Embryonic facial prominence (tissue), 1 donor: Measurements from ENCODE around the gene RNF166.

ENCODE experiments used
- DNase-seq: peaks from one replicate; pipeline ENCODE4 v3.0.0-alpha.2; 2016; ENCODE audit errors: extremely low spot score

RNF166 gene

GRCh38 chr16:88739139-88739976 lies 33.1 kb upstream of the RNF166 start:
- no peak for DNase-seq

GRCh38 chr16:88738151-88739084 lies 32.2 kb upstream of the RNF166 start:
- DNase-seq: no peak

GRCh38 chr16:88737298-88738150 lies 31.3 kb upstream of the RNF166 start:
- no peak for DNase-seq

GRCh38 chr16:88736496-88736895 lies 30.3 kb upstream of the RNF166 start:
- DNase-seq: no peak

GRCh38 chr16:88736088-88736487 lies 29.9 kb upstream of the RNF166 start:
- DNase-seq: no peak

GRCh38 chr16:88735616-88736015 lies 29.4 kb upstream of the RNF166 start:
- no peak for DNase-seq

- DNase-seq: no peak
Observed at GRCh38 chr16:88735121-88735520, 28.9 kb upstream of the RNF166 start.

- DNase-seq: no peak
Observed at GRCh38 chr16:88734361-88734728, 28.1 kb upstream of the RNF166 start.

GRCh38 chr16:88733630-88734360 lies 27.6 kb upstream of the RNF166 start:
- DNase-seq: no peak

GRCh38 chr16:88732961-88733294 lies 26.7 kb upstream of the RNF166 start:
- DNase-seq: no peak

GRCh38 chr16:88732172-88732960 lies 26.2 kb upstream of the RNF166 start:
- no peak for DNase-seq

- DNase-seq: no peak
Observed at GRCh38 chr16:88731699-88732098, 25.5 kb upstream of the RNF166 start.

GRCh38 chr16:88730632-88731607 lies 24.7 kb upstream of the RNF166 start:
- DNase-seq: no peak

- no peak for DNase-seq
Observed at GRCh38 chr16:88727871-88728270, 21.7 kb upstream of the RNF166 start.

GRCh38 chr16:88726981-88727380 lies 20.8 kb upstream of the RNF166 start:
- DNase-seq: no peak

- no peak for DNase-seq
Observed at GRCh38 chr16:88726408-88726749, 20.2 kb upstream of the RNF166 start.

GRCh38 chr16:88725609-88726407 lies 19.6 kb upstream of the RNF166 start:
- no peak for DNase-seq

GRCh38 chr16:88724855-88725555 lies 18.8 kb upstream of the RNF166 start:
- no peak for DNase-seq
